ENCODE results near the gene GABRD.

GABRD gene

DNA sequence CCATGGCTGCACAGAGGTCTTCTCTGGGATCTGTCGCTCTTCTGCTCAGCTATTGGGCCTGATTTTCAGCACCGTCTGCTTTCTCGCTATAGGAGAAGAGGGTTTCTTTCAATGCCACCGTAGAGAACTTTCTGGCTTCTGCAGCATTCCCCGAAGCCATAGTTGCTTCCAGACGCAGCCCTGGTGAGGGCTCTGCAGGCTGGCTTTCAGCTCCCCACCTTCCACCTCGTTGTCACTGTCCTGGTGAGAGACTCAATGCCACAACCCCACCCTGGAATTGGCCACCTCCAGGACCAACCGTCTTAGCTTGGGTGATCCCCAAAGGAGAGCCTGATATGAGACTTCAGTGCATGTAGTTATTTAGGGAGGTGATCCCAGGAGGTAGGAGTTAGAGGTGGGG lies 19.1 kb downstream of the GABRD start:
- H3K36me3 ChIP-seq (ENCODE audit: control insufficient read depth in 2 of 2, insufficient read depth in 2 of 2, low read length in 2 of 2), result no peaks in the 10 kb centered on the region
- no peak overlapping the region for H3K27ac ChIP-seq (ENCODE audit: low read depth in 2 of 2, low read length in 2 of 2)
- peaks cover 0 to 2% of the 10 kb centered on the region in 2 donors for H3K4me1 ChIP-seq (ENCODE audit: control insufficient read depth in 2 of 2, insufficient read depth in 2 of 2, low read length in 2 of 2)
- no peak overlapping the region for H3K9ac ChIP-seq (ENCODE audit: low read depth in 1 of 2, low read length in 2 of 2)
- H3K9me3 ChIP-seq (ENCODE audit: control insufficient read depth in 2 of 2, low read length in 2 of 2), result no peaks in the 10 kb centered on the region
- H3K27me3 ChIP-seq (ENCODE audit: control insufficient read depth in 2 of 2, insufficient read depth in 2 of 2, low read length in 2 of 2), result peaks cover 0 to 4% of the 10 kb centered on the region in 2 donors
- H3K4me3 ChIP-seq (ENCODE audit: low read length in 2 of 2), result no peak overlapping the region

DNA sequence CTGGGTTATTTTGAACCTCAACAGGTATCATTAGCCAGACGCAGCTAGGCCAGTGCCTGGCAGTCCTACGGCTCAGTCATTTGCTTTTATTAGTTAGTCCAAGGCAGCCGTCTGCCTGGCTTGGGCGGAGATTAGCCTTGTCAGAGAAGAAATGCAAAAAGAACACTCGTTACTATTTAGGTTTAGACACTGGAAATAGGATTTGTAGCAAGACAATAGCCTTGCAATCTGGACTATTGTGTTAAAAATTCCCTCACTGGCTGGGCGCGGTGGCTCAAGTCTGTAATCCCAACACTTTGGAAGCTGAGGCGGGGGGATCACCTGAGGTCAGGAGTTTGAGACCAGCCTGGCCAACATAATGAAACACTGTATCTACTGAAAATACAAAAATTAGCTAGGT lies 20.1 kb downstream of the GABRD start:
- H3K9me3 ChIP-seq (ENCODE audit: control insufficient read depth in 2 of 2, low read length in 2 of 2), result no peaks in the 10 kb centered on the region
- H3K9ac ChIP-seq (ENCODE audit: low read depth in 1 of 2, low read length in 2 of 2), result no peak overlapping the region
- peaks cover 5 to 10% of the 10 kb centered on the region in 2 donors for H3K4me1 ChIP-seq (ENCODE audit: control insufficient read depth in 2 of 2, insufficient read depth in 2 of 2, low read length in 2 of 2)
- no peaks in the 10 kb centered on the region for H3K36me3 ChIP-seq (ENCODE audit: control insufficient read depth in 2 of 2, insufficient read depth in 2 of 2, low read length in 2 of 2)
- no peak overlapping the region for H3K4me3 ChIP-seq (ENCODE audit: low read length in 2 of 2)
- no peak overlapping the region for H3K27ac ChIP-seq (ENCODE audit: low read depth in 2 of 2, low read length in 2 of 2)
- peaks cover 0 to 2% of the 10 kb centered on the region in 2 donors for H3K27me3 ChIP-seq (ENCODE audit: control insufficient read depth in 2 of 2, insufficient read depth in 2 of 2, low read length in 2 of 2)

DNA sequence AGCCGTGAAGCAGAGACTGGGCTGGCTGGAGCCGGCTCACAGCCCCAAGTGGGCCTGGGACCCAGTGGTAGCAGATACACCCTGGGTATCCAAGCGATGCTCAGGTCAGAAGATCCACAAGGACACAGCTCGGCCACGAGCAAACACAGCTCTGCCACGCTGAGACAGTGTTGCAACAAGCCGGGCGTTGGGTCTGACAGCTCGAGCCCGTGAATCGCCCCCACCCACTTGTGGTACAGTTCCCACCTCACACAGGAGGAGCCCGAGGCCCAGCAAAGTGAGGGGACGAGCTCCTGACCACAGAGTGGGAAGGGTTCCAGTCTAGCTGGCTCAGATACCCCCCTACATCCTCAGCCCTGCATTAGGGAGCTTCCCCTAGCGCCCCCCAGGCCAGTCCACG lies 22.2 kb downstream of the GABRD start:
- Histone ChIP-seq H3K4me3 (ENCODE audit: low read length in 2 of 2) (no peak overlapping the region), H3K9ac (ENCODE audit: low read depth in 1 of 2, low read length in 2 of 2) (no peak overlapping the region), H3K4me1 (ENCODE audit: control insufficient read depth in 2 of 2, insufficient read depth in 2 of 2, low read length in 2 of 2) (peaks cover 15 to 23% of the 10 kb centered on the region in 2 donors), H3K27ac (ENCODE audit: low read depth in 2 of 2, low read length in 2 of 2) (no peak overlapping the region), H3K36me3 (ENCODE audit: control insufficient read depth in 2 of 2, insufficient read depth in 2 of 2, low read length in 2 of 2) (no peaks in the 10 kb centered on the region), H3K27me3 (ENCODE audit: control insufficient read depth in 2 of 2, insufficient read depth in 2 of 2, low read length in 2 of 2) (peaks cover 0 to 2% of the 10 kb centered on the region in 2 donors), H3K9me3 (ENCODE audit: control insufficient read depth in 2 of 2, low read length in 2 of 2) (no peaks in the 10 kb centered on the region)

DNA sequence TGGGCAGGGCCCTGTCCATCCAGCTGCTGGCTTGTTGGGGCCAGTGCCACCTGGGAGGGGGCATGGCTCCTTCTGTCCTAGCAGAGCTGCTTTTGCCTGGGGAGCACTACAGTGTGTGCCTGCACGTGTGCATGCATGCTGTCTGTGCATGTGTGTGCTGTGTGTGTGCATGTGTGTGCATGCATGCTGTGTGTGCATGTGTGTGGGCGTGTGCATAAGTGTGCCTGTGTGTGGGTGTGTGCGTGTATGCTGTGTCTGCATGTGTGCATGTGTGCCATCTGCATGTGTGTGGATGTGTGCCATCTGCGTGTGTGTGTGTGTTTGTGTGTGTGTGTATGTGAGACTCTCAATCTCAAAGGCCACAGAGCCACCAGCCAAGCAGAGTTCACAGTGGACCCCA lies 22.7 kb downstream of the GABRD start:
- H3K4me3 ChIP-seq (ENCODE audit: low read length in 2 of 2), result no peak overlapping the region
- peaks cover 19 to 29% of the 10 kb centered on the region in 2 donors for H3K4me1 ChIP-seq (ENCODE audit: control insufficient read depth in 2 of 2, insufficient read depth in 2 of 2, low read length in 2 of 2)
- H3K27ac ChIP-seq (ENCODE audit: low read depth in 2 of 2, low read length in 2 of 2), result no peak overlapping the region
- no peak overlapping the region for H3K9ac ChIP-seq (ENCODE audit: low read depth in 1 of 2, low read length in 2 of 2)
- no peaks in the 10 kb centered on the region for H3K9me3 ChIP-seq (ENCODE audit: control insufficient read depth in 2 of 2, low read length in 2 of 2)
- H3K36me3 ChIP-seq (ENCODE audit: control insufficient read depth in 2 of 2, insufficient read depth in 2 of 2, low read length in 2 of 2), result no peaks in the 10 kb centered on the region
- peaks cover 0 to 2% of the 10 kb centered on the region in 2 donors for H3K27me3 ChIP-seq (ENCODE audit: control insufficient read depth in 2 of 2, insufficient read depth in 2 of 2, low read length in 2 of 2)

DNA sequence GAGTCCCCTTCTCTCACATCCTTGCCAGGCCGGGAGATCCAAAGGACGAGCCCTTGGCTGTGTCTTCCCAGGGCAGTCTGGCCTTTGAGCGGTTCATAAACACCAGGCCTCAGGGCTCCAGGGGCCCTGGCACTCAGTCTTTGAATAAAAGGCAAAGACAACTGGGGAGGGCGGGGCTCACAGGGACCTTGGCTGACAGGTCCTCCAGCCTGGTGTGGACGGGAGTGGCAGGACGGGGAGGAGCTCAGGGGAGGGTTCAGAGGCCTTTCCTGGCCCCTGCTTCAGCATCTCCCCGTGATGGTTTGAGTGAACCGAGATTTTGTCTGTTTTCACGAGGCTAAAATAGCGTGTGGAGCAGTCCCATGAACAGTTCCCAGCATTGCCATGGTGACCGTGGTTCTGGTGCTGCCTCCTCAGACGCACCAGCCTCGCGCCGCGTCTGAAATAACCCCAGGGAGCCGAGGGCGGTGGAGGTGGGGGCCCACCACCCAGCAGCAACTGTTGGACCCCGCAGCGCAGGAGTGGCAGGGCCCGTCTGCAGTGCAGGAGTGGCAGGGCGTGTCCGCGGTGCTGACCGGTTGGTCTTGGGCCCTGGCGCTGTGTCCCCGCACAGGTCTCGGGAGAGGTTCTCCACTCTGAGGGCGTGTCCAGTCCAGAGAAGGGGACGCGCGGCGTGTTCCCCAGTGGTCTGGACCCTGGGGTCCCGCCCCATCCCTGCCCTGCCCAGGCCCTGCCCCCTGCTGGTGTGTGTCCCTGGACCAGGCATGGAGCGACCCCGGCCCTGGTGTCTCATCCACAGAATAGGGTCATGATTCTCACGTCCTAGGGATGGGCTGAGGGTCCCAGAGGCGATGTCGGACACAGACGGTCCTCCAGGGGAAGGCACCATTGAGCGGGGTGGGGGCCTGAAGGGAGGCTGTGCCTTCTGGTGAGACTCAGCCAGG lies 24.0 kb downstream of the GABRD start:
- no peak overlapping the region for H3K27ac ChIP-seq (ENCODE audit: low read depth in 2 of 2, low read length in 2 of 2)
- H3K9ac ChIP-seq (ENCODE audit: low read depth in 1 of 2, low read length in 2 of 2), result no peak overlapping the region
- no peak overlapping the region for H3K4me3 ChIP-seq (ENCODE audit: low read length in 2 of 2)
- peaks cover 0 to 2% of the 10 kb centered on the region in 2 donors for H3K27me3 ChIP-seq (ENCODE audit: control insufficient read depth in 2 of 2, insufficient read depth in 2 of 2, low read length in 2 of 2)
- peaks cover 25 to 41% of the 10 kb centered on the region in 2 donors for H3K4me1 ChIP-seq (ENCODE audit: control insufficient read depth in 2 of 2, insufficient read depth in 2 of 2, low read length in 2 of 2)
- H3K36me3 ChIP-seq (ENCODE audit: control insufficient read depth in 2 of 2, insufficient read depth in 2 of 2, low read length in 2 of 2), result no peaks in the 10 kb centered on the region
- no peaks in the 10 kb centered on the region for H3K9me3 ChIP-seq (ENCODE audit: control insufficient read depth in 2 of 2, low read length in 2 of 2)

DNA sequence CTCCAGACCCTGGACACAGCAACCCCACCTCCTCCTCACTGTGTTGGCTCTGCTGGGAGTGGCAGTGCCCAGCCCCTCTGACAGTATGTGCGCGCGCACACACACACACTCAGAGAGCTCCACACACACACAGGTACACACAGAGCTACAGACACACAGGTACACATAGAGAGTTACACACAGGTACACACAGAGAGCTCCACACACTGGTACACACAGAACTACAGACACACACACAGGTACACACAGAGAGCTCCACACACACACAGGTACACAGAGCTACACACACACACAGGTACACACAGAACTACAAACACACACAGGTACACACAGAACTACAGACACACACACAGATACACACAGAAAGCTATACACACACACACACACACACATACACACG lies 24.7 kb downstream of the GABRD start:
- Histone ChIP-seq H3K4me3 (ENCODE audit: low read length in 2 of 2) (no peak overlapping the region), H3K4me1 (ENCODE audit: control insufficient read depth in 2 of 2, insufficient read depth in 2 of 2, low read length in 2 of 2) (peaks cover 30 to 49% of the 10 kb centered on the region in 2 donors), H3K36me3 (ENCODE audit: control insufficient read depth in 2 of 2, insufficient read depth in 2 of 2, low read length in 2 of 2) (no peaks in the 10 kb centered on the region), H3K27ac (ENCODE audit: low read depth in 2 of 2, low read length in 2 of 2) (no peak overlapping the region), H3K27me3 (ENCODE audit: control insufficient read depth in 2 of 2, insufficient read depth in 2 of 2, low read length in 2 of 2) (peaks cover 0 to 2% of the 10 kb centered on the region in 2 donors), H3K9me3 (ENCODE audit: control insufficient read depth in 2 of 2, low read length in 2 of 2) (no peaks in the 10 kb centered on the region), H3K9ac (ENCODE audit: low read depth in 1 of 2, low read length in 2 of 2) (no peak overlapping the region)

DNA sequence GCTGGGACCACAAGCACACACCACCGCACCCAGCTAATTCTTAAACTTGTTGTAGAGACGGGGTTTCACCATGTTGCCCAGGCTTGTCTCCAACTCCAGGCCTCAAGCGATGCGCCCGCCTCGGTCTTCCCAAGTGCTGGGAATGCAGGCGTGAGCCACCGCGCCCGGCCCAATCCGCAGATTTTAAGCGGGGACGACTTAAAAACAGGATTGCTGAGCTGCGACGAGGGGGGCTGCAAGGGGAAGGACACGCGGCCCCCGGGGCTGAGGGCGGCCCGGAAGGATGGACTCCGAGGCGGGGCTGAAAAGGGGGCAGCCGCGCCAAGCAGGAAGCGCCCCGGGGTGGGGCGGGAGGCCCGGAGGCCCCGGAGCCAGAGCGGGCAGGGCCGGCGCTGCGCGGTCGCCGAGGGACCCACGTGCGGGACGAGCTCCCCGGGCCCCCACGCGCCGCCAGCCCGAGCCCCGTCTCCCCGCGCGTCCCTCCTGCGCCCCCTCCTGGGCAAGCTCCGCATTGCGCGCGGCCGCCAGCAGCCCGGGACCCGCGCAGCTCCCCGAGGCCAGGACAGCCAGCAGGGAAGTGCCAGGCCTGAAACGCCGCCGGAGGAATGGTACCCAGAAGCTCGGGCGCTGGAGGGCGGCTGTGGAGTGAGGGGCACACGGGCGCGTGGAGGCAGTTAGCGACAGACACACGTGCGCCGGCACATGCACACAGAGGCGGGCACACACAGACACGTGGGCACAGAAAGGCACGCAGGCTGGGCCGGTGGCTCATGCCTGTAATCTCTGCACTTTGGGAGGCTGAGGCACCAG lies 25.6 kb downstream of the GABRD start:
- H3K9me3 ChIP-seq (ENCODE audit: control insufficient read depth in 2 of 2, low read length in 2 of 2), result no peaks in the 10 kb centered on the region
- peak overlapping the region in 1 of 2 donors; percentile 54 for H3K9ac ChIP-seq (ENCODE audit: low read depth in 1 of 2, low read length in 2 of 2)
- H3K4me1 ChIP-seq (ENCODE audit: control insufficient read depth in 2 of 2, insufficient read depth in 2 of 2, low read length in 2 of 2), result peaks cover 37 to 57% of the 10 kb centered on the region in 2 donors
- H3K36me3 ChIP-seq (ENCODE audit: control insufficient read depth in 2 of 2, insufficient read depth in 2 of 2, low read length in 2 of 2), result no peaks in the 10 kb centered on the region
- H3K27ac ChIP-seq (ENCODE audit: low read depth in 2 of 2, low read length in 2 of 2), result no peak overlapping the region
- H3K4me3 ChIP-seq (ENCODE audit: low read length in 2 of 2), result peak overlapping the region; percentile 20 to 35
- peaks cover 0 to 2% of the 10 kb centered on the region in 2 donors for H3K27me3 ChIP-seq (ENCODE audit: control insufficient read depth in 2 of 2, insufficient read depth in 2 of 2, low read length in 2 of 2)

DNA sequence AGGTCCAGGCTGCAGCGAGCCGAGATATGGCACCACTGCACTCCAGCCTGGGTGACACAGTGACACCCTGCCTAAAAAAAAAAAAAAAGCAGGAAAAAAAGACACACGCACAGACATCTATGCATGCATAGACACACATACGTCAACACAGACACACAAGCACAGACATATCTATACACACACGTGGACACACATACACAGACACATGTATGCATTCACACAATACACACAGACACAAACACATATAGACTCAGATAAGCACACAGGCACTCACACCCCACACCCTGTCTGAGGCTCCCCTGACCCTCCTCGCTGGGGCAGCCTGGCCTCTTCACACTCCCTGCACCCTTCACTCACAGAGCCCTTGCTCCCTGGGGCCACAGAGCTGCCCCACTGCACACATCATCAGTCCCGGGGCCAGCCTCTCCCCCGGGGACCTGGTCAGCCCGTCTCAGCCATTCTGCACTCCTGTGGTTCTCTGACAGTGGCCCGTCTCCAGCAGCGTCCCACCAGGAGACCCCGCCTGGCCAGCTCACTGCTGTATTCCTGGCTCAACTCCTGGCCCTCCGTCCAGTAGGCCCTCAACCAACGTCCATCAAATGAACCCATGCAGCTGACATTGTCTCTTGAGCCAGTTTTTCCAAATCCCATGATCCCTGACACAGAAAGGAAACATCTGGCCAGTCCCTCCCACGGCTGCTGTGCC lies 26.5 kb downstream of the GABRD start:
- peaks cover 0 to 2% of the 10 kb centered on the region in 2 donors for H3K27me3 ChIP-seq (ENCODE audit: control insufficient read depth in 2 of 2, insufficient read depth in 2 of 2, low read length in 2 of 2)
- H3K27ac ChIP-seq (ENCODE audit: low read depth in 2 of 2, low read length in 2 of 2), result peak overlapping the region in 1 of 2 donors; percentile 76
- no peaks in the 10 kb centered on the region for H3K36me3 ChIP-seq (ENCODE audit: control insufficient read depth in 2 of 2, insufficient read depth in 2 of 2, low read length in 2 of 2)
- H3K4me3 ChIP-seq (ENCODE audit: low read length in 2 of 2), result no peak overlapping the region
- peaks cover 37 to 57% of the 10 kb centered on the region in 2 donors for H3K4me1 ChIP-seq (ENCODE audit: control insufficient read depth in 2 of 2, insufficient read depth in 2 of 2, low read length in 2 of 2)
- peak overlapping the region in 1 of 2 donors; percentile 54 for H3K9ac ChIP-seq (ENCODE audit: low read depth in 1 of 2, low read length in 2 of 2)
- H3K9me3 ChIP-seq (ENCODE audit: control insufficient read depth in 2 of 2, low read length in 2 of 2), result no peaks in the 10 kb centered on the region

DNA sequence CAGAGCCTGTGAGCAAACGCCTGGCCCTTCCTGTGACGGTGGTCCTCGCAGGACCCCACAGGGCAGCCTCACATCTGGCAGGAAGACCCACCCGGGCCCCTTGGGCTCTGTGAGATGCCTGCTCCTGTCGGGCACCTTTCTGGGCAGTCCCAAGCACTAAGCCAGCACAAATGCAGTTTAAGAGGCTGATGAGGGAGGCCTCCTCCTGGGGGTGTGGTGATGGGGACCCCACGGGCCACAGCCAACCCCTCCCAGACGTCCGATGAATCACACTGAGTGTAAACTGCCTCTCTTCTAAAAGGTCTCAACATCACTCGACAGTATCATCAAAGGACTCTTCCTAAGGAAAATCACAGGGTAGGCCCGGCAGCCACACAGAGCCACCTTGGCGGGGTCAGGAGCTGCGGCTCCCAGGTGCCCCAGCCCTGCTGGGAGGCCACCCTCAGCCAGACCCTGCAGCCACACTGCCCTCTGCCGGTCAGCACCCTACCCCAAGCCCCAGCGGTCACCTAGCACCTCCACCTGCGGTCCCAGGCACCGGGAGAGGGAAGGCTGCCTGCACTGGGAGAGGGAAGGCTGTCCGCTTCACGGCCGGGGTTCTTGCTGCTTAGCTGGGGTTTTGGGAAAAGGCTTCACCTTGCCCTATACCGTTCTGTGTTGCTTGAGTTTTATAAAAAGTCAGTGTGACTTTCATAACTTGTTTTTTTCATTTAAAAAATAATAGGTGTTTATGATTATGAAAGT lies 27.2 kb downstream of the GABRD start:
- Histone ChIP-seq H3K36me3 (ENCODE audit: control insufficient read depth in 2 of 2, insufficient read depth in 2 of 2, low read length in 2 of 2) (no peaks in the 10 kb centered on the region), H3K4me3 (ENCODE audit: low read length in 2 of 2) (peak overlapping the region in 1 of 2 donors; percentile 31), H3K9ac (ENCODE audit: low read depth in 1 of 2, low read length in 2 of 2) (peak overlapping the region; percentile 9 to 67), H3K9me3 (ENCODE audit: control insufficient read depth in 2 of 2, low read length in 2 of 2) (no peaks in the 10 kb centered on the region), H3K4me1 (ENCODE audit: control insufficient read depth in 2 of 2, insufficient read depth in 2 of 2, low read length in 2 of 2) (peaks cover 38 to 57% of the 10 kb centered on the region in 2 donors), H3K27ac (ENCODE audit: low read depth in 2 of 2, low read length in 2 of 2) (peak overlapping the region; percentile 76 to 90), H3K27me3 (ENCODE audit: control insufficient read depth in 2 of 2, insufficient read depth in 2 of 2, low read length in 2 of 2) (peaks cover 0 to 2% of the 10 kb centered on the region in 2 donors)

All from mucosa of rectum (tissue), 2 donors.